ENCODE results near the gene POM121L2. TPM values are rescaled to one million over a fixed set of nuclear protein-coding genes. Genes with fewer than 3 reads are reported as not detected.

POM121L2 gene
- total and polyA plus RNA-seq, 11 donors, result not detected

GRCh38 chr6:27288136-27289044 is 23.7 kb downstream of the POM121L2 start:
- TF ChIP-seq, protein P1, sequence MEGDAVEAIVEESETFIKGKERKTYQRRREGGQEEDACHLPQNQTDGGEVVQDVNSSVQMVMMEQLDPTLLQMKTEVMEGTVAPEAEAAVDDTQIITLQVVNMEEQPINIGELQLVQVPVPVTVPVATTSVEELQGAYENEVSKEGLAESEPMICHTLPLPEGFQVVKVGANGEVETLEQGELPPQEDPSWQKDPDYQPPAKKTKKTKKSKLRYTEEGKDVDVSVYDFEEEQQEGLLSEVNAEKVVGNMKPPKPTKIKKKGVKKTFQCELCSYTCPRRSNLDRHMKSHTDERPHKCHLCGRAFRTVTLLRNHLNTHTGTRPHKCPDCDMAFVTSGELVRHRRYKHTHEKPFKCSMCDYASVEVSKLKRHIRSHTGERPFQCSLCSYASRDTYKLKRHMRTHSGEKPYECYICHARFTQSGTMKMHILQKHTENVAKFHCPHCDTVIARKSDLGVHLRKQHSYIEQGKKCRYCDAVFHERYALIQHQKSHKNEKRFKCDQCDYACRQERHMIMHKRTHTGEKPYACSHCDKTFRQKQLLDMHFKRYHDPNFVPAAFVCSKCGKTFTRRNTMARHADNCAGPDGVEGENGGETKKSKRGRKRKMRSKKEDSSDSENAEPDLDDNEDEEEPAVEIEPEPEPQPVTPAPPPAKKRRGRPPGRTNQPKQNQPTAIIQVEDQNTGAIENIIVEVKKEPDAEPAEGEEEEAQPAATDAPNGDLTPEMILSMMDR (IDR thresholded peaks at IDR 0.05), result no peak
- no peak for TF ChIP-seq POLR2A (IDR thresholded peaks at IDR 0.05)
- H3K4me1 ChIP-seq, result no peaks in the 10 kb centered on the region
- peaks cover 0 to 26% (median 0%) of the 10 kb centered on the region in 12 donors for H3K9me3 ChIP-seq
- no peak overlapping the region for H3K4me3 ChIP-seq
- H3K27me3 ChIP-seq, result peaks cover 52 to 100% (median 100%) of the 10 kb centered on the region in 9 donors
- no peak overlapping the region for H3K27ac ChIP-seq
- H3K36me3 ChIP-seq, result no peaks in the 10 kb centered on the region
- ATAC-seq (no peak), DNase-seq (no peak)
- intact Hi-C loops (cut with DNase I), result no loop called here
- 2 to 3% (median 2%) methylated on average over 32 to 33 of the region's 33 CpGs for WGBS, 4 donors

- H3K36me3 ChIP-seq, result no peaks in the 10 kb centered on the region
- TF ChIP-seq POLR2A (IDR thresholded peaks at IDR 0.05), result no peak
- TF ChIP-seq, protein P1 (IDR thresholded peaks at IDR 0.05), result no peak
- intact Hi-C loops (cut with DNase I), result no loop called here
- no peak overlapping the region for H3K27ac ChIP-seq
- no peak for ATAC-seq
- H3K27me3 ChIP-seq, result peaks cover 51 to 100% (median 99%) of the 10 kb centered on the region in 9 donors
- no peak for DNase-seq
- whole genome bisulfite sequencing, 4 donors, result 3 to 8% (median 6%) methylated on average over 8 of the region's 8 CpGs
- H3K4me3 ChIP-seq, result no peak overlapping the region
- H3K4me1 ChIP-seq, result no peaks in the 10 kb centered on the region
- H3K9me3 ChIP-seq, result peaks cover 0 to 24% (median 0%) of the 10 kb centered on the region in 12 donors
Observed at GRCh38 chr6:27287751-27288135, 24.3 kb downstream of the POM121L2 start.

GRCh38 chr6:27286141-27286540 is 25.9 kb downstream of the POM121L2 start:
- peaks cover 51 to 100% (median 93%) of the 10 kb centered on the region in 9 donors for H3K27me3 ChIP-seq
- intact Hi-C loops (cut with DNase I), result no loop called here
- no peak overlapping the region for H3K4me3 ChIP-seq
- H3K36me3 ChIP-seq, result no peaks in the 10 kb centered on the region
- H3K27ac ChIP-seq, result no peak overlapping the region
- H3K9me3 ChIP-seq, result peaks cover 0 to 11% (median 0%) of the 10 kb centered on the region in 12 donors
- TF ChIP-seq, protein P1 (IDR thresholded peaks at IDR 0.05), result no peak
- no peak for TF ChIP-seq POLR2A (IDR thresholded peaks at IDR 0.05)
- no peaks in the 10 kb centered on the region for H3K4me1 ChIP-seq
- WGBS, 4 donors, result 77 to 87% (median 81%) methylated on average over 2 of the region's 2 CpGs
- ATAC-seq, result no peak
- DNase-seq, result no peak

DNA sequence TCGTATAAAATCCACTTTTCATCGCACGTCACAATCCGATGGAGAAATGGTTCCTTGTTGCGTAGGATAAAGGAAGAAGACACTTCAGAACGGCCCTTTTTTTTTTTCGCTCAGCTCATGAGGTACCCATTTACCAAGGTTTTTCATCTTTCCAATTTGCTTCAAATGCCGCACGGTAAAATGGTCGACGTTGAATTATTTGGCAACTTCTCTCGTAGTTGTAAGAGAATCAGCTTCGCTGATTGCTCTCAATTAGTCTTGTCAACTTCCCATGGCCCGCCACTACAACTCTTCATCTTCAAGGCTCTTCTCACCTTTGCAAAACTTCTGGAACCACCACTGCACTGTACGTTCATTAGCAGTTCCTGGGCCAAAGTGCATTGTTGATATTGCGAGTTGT is 28.8 kb downstream of the POM121L2 start:
- H3K36me3 ChIP-seq, result no peaks in the 10 kb centered on the region
- ATAC-seq (no peak), DNase-seq (no peak)
- H3K4me3 ChIP-seq, result no peak overlapping the region
- H3K27me3 ChIP-seq, result peaks cover 38 to 100% (median 93%) of the 10 kb centered on the region in 9 donors
- intact Hi-C loops (cut with DNase I), result no loop called here
- H3K27ac ChIP-seq, result no peak overlapping the region
- H3K4me1 ChIP-seq, result no peaks in the 10 kb centered on the region
- 6 to 14% (median 9%) methylated on average over 15 to 16 of the region's 16 CpGs for WGBS, 4 donors
- TF ChIP-seq, protein P1 (IDR thresholded peaks at IDR 0.05), result no peak
- no peak for TF ChIP-seq POLR2A (IDR thresholded peaks at IDR 0.05)
- peaks cover 0 to 8% (median 0%) of the 10 kb centered on the region in 12 donors for H3K9me3 ChIP-seq

Measured in heart left ventricle (tissue), 16 donors.